ENCODE measurements around the gene GNAT1. TPM values are rescaled to one million over a fixed set of nuclear protein-coding genes. Genes with fewer than 3 reads are reported as not detected.

The GNAT1 gene
- total and polyA plus RNA-seq, 2 donors (not counting 1 experiment from before 2014, with no cell fraction given): not detected

GRCh38 chr3:50242381-50242770 lies 51.0 kb downstream of the GNAT1 start:
- WGBS (ENCODE audit: insufficient coverage): 33% methylated on average over 1 of the region's 3 CpGs
- intact Hi-C loops (cut with micrococcal nuclease): no loop called here
- H3K4me1 Mint-ChIP-seq: peaks cover 86% of the 10 kb centered on the region

More at GRCh38 chr3:50242381-50242770, 51.0 kb downstream of the GNAT1 start:
- peaks cover 0 to 48% of the 10 kb centered on the region in 2 experiments for H3K36me3 ChIP-seq (replicated peaks in 1 of 2; ENCODE audit: control extremely low read depth in 1 of 2, control insufficient read depth in 1 of 2, extremely low read depth in 1 of 2, insufficient read depth in 2 of 2, low read length in 1 of 2)
- H3K27me3 ChIP-seq (replicated peaks in 1 of 4; ENCODE audit: control extremely low read depth in 1 of 4, control insufficient read depth in 3 of 4, insufficient read depth in 4 of 4, low read length in 3 of 4): no peaks in the 10 kb centered on the region
- H3K9ac ChIP-seq (ENCODE audit: low read length): peak overlapping the region; percentile 61
- POLR2A ChIA-PET: interaction anchor here (0.6 to 1.4 kb wide), 3 partner anchors 9 to 18 kb away, joined by 3 to 8 read pairs (median 4); no protein-coding TSS in a partner anchor
- Mint-ChIP-seq H3K4me3 (peak overlapping the region; percentile 88), H3K9me3 (ENCODE audit: insufficient read depth) (no peaks in the 10 kb centered on the region), H3K27me3 (no peaks in the 10 kb centered on the region), H3K27ac (peak overlapping the region; percentile 98)
- peak overlapping the region; percentile 76 for H3K4me2 ChIP-seq (replicated peaks; ENCODE audit: low read depth, low read length, poor library complexity, severe bottlenecking)
- H2AFZ ChIP-seq (ENCODE audit: insufficient read depth, low read depth, low read length, poor library complexity, severe bottlenecking): no peak overlapping the region
- CTCF ChIA-PET: interaction anchor here (1.0 to 27.3 kb wide), 6 partner anchors 6 to 98 kb away, joined by 4 to 596 read pairs (median 6); partner anchors contain the start of genes GNAI2 and RASSF1
- H3K9me3 ChIP-seq (ENCODE audit: control extremely low read depth in 1 of 3, control insufficient read depth in 2 of 3, insufficient read depth in 1 of 3, low read length in 2 of 3): no peaks in the 10 kb centered on the region
- H3K4me3 ChIP-seq (ENCODE audit: control extremely low read depth in 1 of 5, extremely low read depth in 1 of 5, insufficient read depth in 1 of 5, low read depth in 2 of 5, low read length in 4 of 5): peak overlapping the region in 4 of 5 experiments; percentile 25 to 52 (median 44)
- H3K27ac ChIP-seq (ENCODE audit: low read length in 2 of 2): peak overlapping the region; percentile 81 to 91
- peaks cover 81 to 91% of the 10 kb centered on the region in 2 donors for H3K4me1 ChIP-seq (ENCODE audit: control insufficient read depth in 2 of 2, insufficient read depth in 2 of 2, low read length in 2 of 2)
- DNase-seq (no peak), ATAC-seq (ENCODE audit: low read depth) (no peak)
- no peak for TF ChIP-seq EZH2 (IDR thresholded peaks at IDR 0.05; ENCODE audit: borderline replicate concordance, insufficient read depth, low read depth, low read length, poor library complexity, severe bottlenecking)
- no peak for TF ChIP-seq CTCF (IDR thresholded peaks at IDR 0.05)
- H3K79me2 ChIP-seq (ENCODE audit: control insufficient read depth, insufficient read depth, low read length): peaks cover 100% of the 10 kb centered on the region
- H4K20me1 ChIP-seq (ENCODE audit: control insufficient read depth, insufficient read depth, low read length, poor library complexity, severe bottlenecking): peaks cover 94% of the 10 kb centered on the region
